GM10266 (cell line): ENCODE data around the gene PRR32.

Source experiments
- DNase-seq: peaks from one replicate; pipeline ENCODE4 v3.0.0; 2012; ENCODE audit errors: extremely low spot score
- CTCF ChIP-seq: IDR thresholded peaks from 2 replicates; pipeline ENCODE4 v1.5.1; 2012; ENCODE audit warnings: mild to moderate bottlenecking, low read depth; ENCODE audit not compliant: control insufficient read depth, insufficient read depth; ENCODE audit errors: missing control alignments

Gene PRR32

GRCh38 chrX:126824338-126825007 is 4.9 kb downstream of the PRR32 start:
- DNase-seq: no peak
- no peak for TF ChIP-seq CTCF

- no peak for TF ChIP-seq CTCF
- DNase-seq: no peak
Measured at GRCh38 chrX:126825566-126826193, 6.2 kb downstream of the PRR32 start.

GRCh38 chrX:126836186-126836585 is 16.7 kb downstream of the PRR32 start:
- no peak for TF ChIP-seq CTCF
- no peak for DNase-seq

- DNase-seq: no peak
- no peak for TF ChIP-seq CTCF
Measured at GRCh38 chrX:126847143-126847542, 27.6 kb downstream of the PRR32 start.

- DNase-seq: no peak
- TF ChIP-seq CTCF: no peak
Measured at GRCh38 chrX:126855839-126856524, 36.5 kb downstream of the PRR32 start.
